T-cell (primary cell): ENCODE data around the gene CACNB2. TPM values are rescaled to one million over a fixed set of nuclear protein-coding genes. Genes with fewer than 3 reads are reported as not detected.

Experiments used
- ATAC-seq, 4 experiments: fragments of 200-7000 bp in 3 of 4; fragments of 150-1000 bp in 1 of 4; cut with Tn5 transposase; replicated peaks in 1 of 4; 1 replicate in 3 of 4; 2 replicates in 1 of 4; pipeline ENCODE4 v1.10.0; 2021; ENCODE audit warnings: moderate library complexity in 3 of 4, mild to moderate bottlenecking in 2 of 4, moderate number of reproducible peaks in 1 of 4
- CTCF ChIA-PET, 2 donors: fragments of 300-600 bp; sonication (Branson Sonifier 250); formaldehyde crosslinking; loops; one replicate each; lab custom pipeline; 2022; ENCODE audit warnings: antibody characterized with exemption in 2 of 2; lab: Charles Lee
- POLR2A ChIA-PET, 2 donors: fragments of 300-600 bp; sonication (Branson Sonifier 250); formaldehyde crosslinking; loops; one replicate each; lab custom pipeline; 2022; ENCODE audit warnings: antibody characterized with exemption in 2 of 2; lab: Charles Lee
- DNase-seq, 35 experiments: peaks; one replicate each; pipeline versions ENCODE4 v3.0.0 to v3.0.0-alpha.2; 2013 to 2023
- H3K27ac ChIP-seq: one replicate; pipeline ENCODE4 v1.5.1; 2013; ENCODE audit warnings: low read length
- H3K27me3 ChIP-seq, 2 experiments: replicated peaks in 1 of 2; 1 replicate in 1 of 2; 2 replicates in 1 of 2; pipeline versions ENCODE4 v1.6.1 to v1.7.0; 2013; ENCODE audit warnings: low read length in 1 of 2, mixed read lengths in 1 of 2; ENCODE audit not compliant: control insufficient read depth in 2 of 2, insufficient read depth in 2 of 2; ENCODE audit errors: extremely low read depth in 1 of 2
- H3K36me3 ChIP-seq, 2 donors: 1 replicate in 1 of 2; 2 replicates in 1 of 2; pipeline versions ENCODE4 v1.6.1 to v1.7.0; 2013; ENCODE audit warnings: low read length in 1 of 2; ENCODE audit not compliant: control insufficient read depth in 2 of 2, insufficient read depth in 1 of 2; ENCODE audit errors: extremely low read depth in 1 of 2
- H3K4me1 ChIP-seq, 2 experiments: 1 replicate in 1 of 2; 2 replicates in 1 of 2; pipeline versions ENCODE4 v1.6.1 to v1.7.0; 2013; ENCODE audit warnings: low read length in 2 of 2, mixed read lengths in 1 of 2; ENCODE audit not compliant: insufficient read depth in 2 of 2, control insufficient read depth in 1 of 2; ENCODE audit errors: extremely low read depth in 1 of 2
- H3K4me3 ChIP-seq, 2 donors: 1 replicate in 1 of 2; 2 replicates in 1 of 2; pipeline versions ENCODE4 v1.5.1 to v1.7.0; 2013; ENCODE audit warnings: mild to moderate bottlenecking in 2 of 2, low read length in 1 of 2, moderate library complexity in 1 of 2; ENCODE audit not compliant: control insufficient read depth in 1 of 2; ENCODE audit errors: extremely low read depth in 1 of 2
- H3K9me3 ChIP-seq: 2 replicates; pipeline ENCODE4 v1.7.0; 2013
- H3K27ac Mint-ChIP-seq, 2 donors: one replicate each; pipeline ENCODE4 v1.8.0; 2020 to 2021; ENCODE audit warnings: mild to moderate bottlenecking in 2 of 2, mixed read lengths in 2 of 2
- H3K27me3 Mint-ChIP-seq, 2 donors: one replicate each; pipeline ENCODE4 v1.8.0; 2021 to 2022; ENCODE audit warnings: mixed read lengths in 2 of 2
- H3K36me3 Mint-ChIP-seq: one replicate; pipeline ENCODE4 v1.8.0; 2021; ENCODE audit warnings: mixed read lengths
- H3K4me1 Mint-ChIP-seq, 3 donors: one replicate each; pipeline ENCODE4 v1.8.0; 2020 to 2022; ENCODE audit warnings: mixed read lengths in 3 of 3, mild to moderate bottlenecking in 1 of 3
- H3K4me3 Mint-ChIP-seq, 3 donors: one replicate each; pipeline ENCODE4 v1.8.0; 2020 to 2022; ENCODE audit warnings: mild to moderate bottlenecking in 3 of 3, mixed read lengths in 3 of 3, moderate library complexity in 3 of 3
- H3K9me3 Mint-ChIP-seq, 3 donors: one replicate each; pipeline ENCODE4 v1.8.0; 2020 to 2022; ENCODE audit warnings: mixed read lengths in 3 of 3
- WGBS: methylation state at CpG from one replicate; pipeline ENCODE4 v1.1.5; 2013; ENCODE audit warnings: missing lambda C conversion rate; ENCODE audit not compliant: insufficient coverage; 5-methylcytosine and 5-hydroxymethylcytosine counted together
- total RNA-seq, 35 experiments: library from RNA in 6 of 35; stranded (reverse) in 6 of 35; fragments of 120-200 nt in 1 of 35; gene quantifications; one replicate each; pipeline versions ENCODE4 v1.2.1 to v1.2.4 and lab custom pipeline; 2013 to 2026

Gene CACNB2
- total RNA-seq, 5 donors from 2014 or later (not counting 1 experiment from before 2014, with no cell fraction given): not detected

DNA sequence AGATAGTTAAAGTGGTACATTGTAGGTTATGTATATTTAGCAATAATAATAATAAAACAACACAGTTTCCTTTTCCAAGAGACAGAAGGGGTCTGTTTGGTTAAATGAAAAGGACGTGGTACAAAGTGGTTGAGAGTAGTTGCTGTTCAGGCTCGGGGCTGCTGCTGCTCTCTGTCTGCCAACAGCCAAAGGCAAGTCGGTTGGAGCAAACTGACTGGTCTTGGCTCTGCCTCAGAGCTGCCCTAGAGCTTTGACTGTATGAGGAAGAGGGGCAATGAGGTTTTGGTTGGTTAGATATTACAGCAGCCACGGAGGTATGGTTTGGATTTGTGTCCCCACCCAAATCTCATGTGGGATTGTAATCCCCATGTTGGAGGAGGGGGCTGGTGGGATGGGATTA lies 95.3 kb downstream of the CACNB2 start:
- Mint-ChIP-seq H3K4me3 (no peak overlapping the region), H3K4me1 (no peaks in the 10 kb centered on the region), H3K9me3 (peaks cover 0 to 3% (median 0%) of the 10 kb centered on the region in 3 donors), H3K27ac (no peak overlapping the region), H3K36me3 (no peaks in the 10 kb centered on the region), H3K27me3 (peaks cover 5 to 8% of the 10 kb centered on the region in 2 donors)
- no peaks in the 10 kb centered on the region for H3K4me1 ChIP-seq
- no peaks in the 10 kb centered on the region for H3K27me3 ChIP-seq
- DNase-seq (no peak), ATAC-seq (no peak)
- CTCF ChIA-PET: no interaction called here
- POLR2A ChIA-PET: no interaction called here
- WGBS: 88% methylated on average over 2 of the region's 4 CpGs
- no peak overlapping the region for H3K27ac ChIP-seq
- no peak overlapping the region for H3K4me3 ChIP-seq
- no peaks in the 10 kb centered on the region for H3K36me3 ChIP-seq
- H3K9me3 ChIP-seq: no peaks in the 10 kb centered on the region

GRCh38 chr10:18236756-18237155 lies 96.5 kb downstream of the CACNB2 start:
- ATAC-seq: no peak

GRCh38 chr10:18238870-18239485 lies 98.8 kb downstream of the CACNB2 start:
- ChIA-PET POLR2A (no interaction called here), CTCF (interaction anchor here in 1 of 2 donors (0.6 kb wide), 1 partner anchor 392 kb away, joined by 3 read pairs; no protein-coding TSS in a partner anchor)
- Mint-ChIP-seq H3K27me3 (peaks cover 6 to 8% of the 10 kb centered on the region in 2 donors), H3K27ac (no peak overlapping the region), H3K4me1 (no peaks in the 10 kb centered on the region), H3K36me3 (no peaks in the 10 kb centered on the region), H3K4me3 (no peak overlapping the region), H3K9me3 (peaks cover 0 to 3% (median 0%) of the 10 kb centered on the region in 3 donors)
- Histone ChIP-seq H3K9me3 (no peaks in the 10 kb centered on the region), H3K36me3 (no peaks in the 10 kb centered on the region), H3K27me3 (no peaks in the 10 kb centered on the region), H3K27ac (no peak overlapping the region), H3K4me1 (no peaks in the 10 kb centered on the region), H3K4me3 (no peak overlapping the region)
- 60% methylated on average over 1 of the region's 8 CpGs for WGBS
- ATAC-seq: no peak
- DNase-seq: peak in 1 of 35 experiments; percentile 25

More at GRCh38 chr10:18236756-18237155, 96.5 kb downstream of the CACNB2 start:
- no peak for DNase-seq
- Mint-ChIP-seq H3K27ac (no peak overlapping the region), H3K4me1 (no peaks in the 10 kb centered on the region), H3K9me3 (peaks cover 0 to 3% (median 0%) of the 10 kb centered on the region in 3 donors), H3K27me3 (peaks cover 6 to 8% of the 10 kb centered on the region in 2 donors), H3K4me3 (no peak overlapping the region), H3K36me3 (no peaks in the 10 kb centered on the region)
- Histone ChIP-seq H3K36me3 (no peaks in the 10 kb centered on the region), H3K4me3 (no peak overlapping the region), H3K4me1 (no peaks in the 10 kb centered on the region), H3K27me3 (no peaks in the 10 kb centered on the region), H3K27ac (no peak overlapping the region), H3K9me3 (no peaks in the 10 kb centered on the region)
- ChIA-PET POLR2A (no interaction called here), CTCF (no interaction called here)
- 70% methylated on average over 2 of the region's 3 CpGs for WGBS

DNA sequence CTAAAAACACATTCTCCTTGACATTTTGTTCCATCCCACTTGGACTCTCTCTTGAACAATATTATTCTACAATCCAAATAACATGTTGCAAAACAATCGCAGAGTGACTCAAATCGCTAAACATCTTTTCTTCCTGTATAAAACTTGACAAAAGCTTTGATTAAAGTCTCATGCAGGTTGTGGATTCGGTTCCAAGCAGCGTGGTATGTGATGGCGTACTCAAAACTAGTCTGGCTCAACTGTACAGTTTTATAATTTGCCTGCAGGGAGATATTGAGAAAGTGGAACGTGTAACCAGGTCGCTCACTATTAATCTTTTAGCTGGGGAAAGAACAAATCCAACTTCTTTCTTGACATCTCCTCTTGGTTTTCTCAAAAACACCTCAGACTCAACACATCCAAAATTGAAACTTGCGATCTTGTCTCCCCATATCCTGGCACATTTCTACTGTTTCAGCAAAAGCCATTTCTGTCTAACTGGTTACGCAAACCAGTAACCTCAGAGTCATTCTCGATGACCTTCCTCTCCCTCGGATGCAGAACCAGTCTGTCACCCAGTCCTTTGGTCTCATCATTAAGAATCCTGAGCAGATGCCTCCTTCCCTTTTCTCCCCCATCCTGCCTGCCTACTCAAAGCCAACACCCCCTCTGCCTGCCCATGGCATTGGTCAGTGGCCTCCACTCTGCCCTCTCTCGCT lies 100.1 kb downstream of the CACNB2 start:
- ATAC-seq: no peak
- no peak overlapping the region for H3K27ac Mint-ChIP-seq
- Histone ChIP-seq H3K27me3 (no peaks in the 10 kb centered on the region), H3K9me3 (no peaks in the 10 kb centered on the region), H3K36me3 (no peaks in the 10 kb centered on the region), H3K4me1 (no peaks in the 10 kb centered on the region), H3K4me3 (no peak overlapping the region), H3K27ac (no peak overlapping the region)
- WGBS: 85% methylated on average over 10 of the region's 12 CpGs
- no peaks in the 10 kb centered on the region for H3K4me1 Mint-ChIP-seq
- CTCF ChIA-PET: no interaction called here
- H3K4me3 Mint-ChIP-seq: no peak overlapping the region
- H3K9me3 Mint-ChIP-seq: peaks cover 0 to 4% (median 0%) of the 10 kb centered on the region in 3 donors
- POLR2A ChIA-PET: no interaction called here
- peaks cover 1 to 4% of the 10 kb centered on the region in 2 donors for H3K27me3 Mint-ChIP-seq
- H3K36me3 Mint-ChIP-seq: no peaks in the 10 kb centered on the region
- no peak for DNase-seq

DNA sequence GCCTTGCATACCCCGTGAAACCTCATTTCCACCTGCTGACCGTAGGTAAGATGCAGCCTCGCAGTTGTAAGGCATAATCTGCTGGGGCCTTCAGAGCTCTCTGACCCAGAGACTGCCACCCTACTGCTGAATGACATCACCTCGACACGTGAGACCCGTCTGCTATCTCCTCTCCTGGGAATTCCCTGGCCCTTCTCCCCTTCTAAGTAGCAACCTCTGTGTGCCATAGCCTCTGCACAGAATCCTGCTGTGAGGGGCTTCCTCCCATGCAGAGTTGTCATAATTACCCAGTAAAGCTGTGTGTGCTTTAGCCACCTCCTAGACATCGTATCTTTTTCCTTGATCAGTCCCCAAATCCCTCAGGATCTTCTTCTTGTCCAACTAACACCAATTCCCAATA lies 106.7 kb downstream of the CACNB2 start:
- H3K4me3 Mint-ChIP-seq: no peak overlapping the region
- no peak overlapping the region for H3K27ac Mint-ChIP-seq
- peaks cover 3 to 4% of the 10 kb centered on the region in 2 donors for H3K27me3 Mint-ChIP-seq
- Histone ChIP-seq H3K9me3 (no peaks in the 10 kb centered on the region), H3K27ac (no peak overlapping the region), H3K4me3 (no peak overlapping the region), H3K36me3 (no peaks in the 10 kb centered on the region), H3K4me1 (no peaks in the 10 kb centered on the region), H3K27me3 (no peaks in the 10 kb centered on the region)
- WGBS: 86% methylated on average over 7 of the region's 7 CpGs
- DNase-seq (no peak), ATAC-seq (no peak)
- no peaks in the 10 kb centered on the region for H3K36me3 Mint-ChIP-seq
- ChIA-PET POLR2A (no interaction called here), CTCF (no interaction called here)
- H3K9me3 Mint-ChIP-seq: peaks cover 0 to 4% (median 0%) of the 10 kb centered on the region in 3 donors
- H3K4me1 Mint-ChIP-seq: no peaks in the 10 kb centered on the region

DNA sequence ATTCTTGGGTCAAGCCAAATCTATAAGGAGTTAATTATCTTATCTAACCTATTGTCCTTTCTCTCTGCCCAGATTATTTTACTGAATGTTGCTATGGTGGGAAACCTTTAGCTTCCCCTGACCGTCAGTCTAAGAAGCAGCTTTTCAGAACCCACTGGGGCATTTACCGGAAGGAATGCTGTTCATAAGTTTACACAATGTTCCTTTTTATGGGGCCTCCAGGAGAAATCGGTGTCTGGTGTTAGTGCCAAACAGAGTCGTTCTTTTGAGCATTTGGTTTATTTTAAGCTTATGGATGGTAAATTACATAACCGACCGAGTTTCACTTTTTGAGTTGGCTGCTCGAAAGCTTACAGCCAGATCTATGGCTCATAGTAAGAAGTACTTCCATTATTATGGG lies 111.9 kb downstream of the CACNB2 start:
- no peaks in the 10 kb centered on the region for H3K4me1 Mint-ChIP-seq
- no peak overlapping the region for H3K4me3 ChIP-seq
- ChIA-PET POLR2A (interaction anchor here in 1 of 2 donors (0.6 kb wide), 1 partner anchor 954 kb away, joined by 7 read pairs; no protein-coding TSS in a partner anchor), CTCF (interaction anchor here in 1 of 2 donors (0.6 kb wide), 1 partner anchor 184 kb away, joined by 7 read pairs; no protein-coding TSS in a partner anchor)
- no peaks in the 10 kb centered on the region for H3K36me3 Mint-ChIP-seq
- no peak overlapping the region for H3K27ac ChIP-seq
- no peak overlapping the region for H3K27ac Mint-ChIP-seq
- no peaks in the 10 kb centered on the region for H3K4me1 ChIP-seq
- H3K9me3 Mint-ChIP-seq: no peaks in the 10 kb centered on the region
- peaks cover 3 to 16% of the 10 kb centered on the region in 2 donors for H3K27me3 Mint-ChIP-seq
- WGBS: 86% methylated on average over 2 of the region's 7 CpGs
- no peaks in the 10 kb centered on the region for H3K9me3 ChIP-seq
- no peak for DNase-seq
- peaks cover 0 to 3% of the 10 kb centered on the region in 2 experiments for H3K27me3 ChIP-seq
- H3K36me3 ChIP-seq: no peaks in the 10 kb centered on the region
- ATAC-seq: no peak
- H3K4me3 Mint-ChIP-seq: no peak overlapping the region
